Measurements from ENCODE around the gene TYW5. TPM values are rescaled to one million over a fixed set of nuclear protein-coding genes. Genes with fewer than 3 reads are reported as not detected.

The TYW5 gene
- total and polyA plus RNA-seq, 2 of the 13 experiments (the other 11 are each of a cell fraction or from before 2014, with no cell fraction given) = 8.3 to 14.6 TPM

GRCh38 chr2:199988151-199988550, 32.9 kb upstream of the TYW5 start (continued):
- no peak for TF ChIP-seq POGK (CRISPR knock-in tag; conservative IDR thresholded peaks at IDR 0.05)
- no peak for TF ChIP-seq MTF2 (CRISPR knock-in tag; IDR thresholded peaks at IDR 0.05; ENCODE audit: borderline replicate concordance)
- TF ChIP-seq FOSL2 (CRISPR knock-in tag; IDR thresholded peaks at IDR 0.05) = no peak
- no peak for TF ChIP-seq RFXAP (CRISPR knock-in tag; IDR thresholded peaks at IDR 0.05; ENCODE audit: borderline replicate concordance)
- TF ChIP-seq U2AF2 (IDR thresholded peaks at IDR 0.05; ENCODE audit: low read depth, low read length) = no peak
- no peak for TF ChIP-seq ZFP37 (CRISPR knock-in tag; IDR thresholded peaks at IDR 0.05; ENCODE audit: borderline replicate concordance)
- TF ChIP-seq CREB3 (CRISPR knock-in tag; IDR thresholded peaks at IDR 0.05) = no peak
- no peak for TF ChIP-seq SIX4 (CRISPR knock-in tag; IDR thresholded peaks at IDR 0.05)
- TF ChIP-seq ZNF589 (CRISPR knock-in tag; conservative IDR thresholded peaks at IDR 0.05) = no peak

GRCh38 chr2:199987586-199987985, 32.3 kb upstream of the TYW5 start:
- H3K79me2 ChIP-seq (ENCODE audit: insufficient read depth, low read length) = no peaks in the 10 kb centered on the region
- in situ Hi-C loops (cut with HindIII; ENCODE audit: extremely low pct_ligation_motif_present, low pct_unique_long_range_greater_than_20kb) (loop anchor here (10.0 kb wide), 1 partner anchor 317 kb away; the partner anchor contains the start of gene SPATS2L), intact Hi-C loops (cut with micrococcal nuclease; ENCODE audit: unreplicated experiment) (loop anchor here (5.0 to 10.0 kb wide), 4 partner anchors 90 to 417 kb away; no protein-coding TSS in a partner anchor)
- ChIA-PET POLR2A (no interaction called here), CTCF (ENCODE audit: low intra/inter-chr PET ratio, low total read pairs) (no interaction called here)
- no peak overlapping the region for H3K27ac ChIP-seq (ENCODE audit: extremely low read length, insufficient read depth, low read length)
- H2AFZ ChIP-seq (ENCODE audit: low read length) = no peak overlapping the region
- H3K36me3 ChIP-seq (replicated peaks in 1 of 2; ENCODE audit: control insufficient read depth in 1 of 2, insufficient read depth in 2 of 2, low read length in 2 of 2) = no peaks in the 10 kb centered on the region
- H3K4me2 ChIP-seq (ENCODE audit: low read depth, low read length) = no peak overlapping the region
- H3K27me3 ChIP-seq (ENCODE audit: control insufficient read depth in 1 of 2, insufficient read depth in 2 of 2, low read length in 2 of 2) = no peaks in the 10 kb centered on the region
- H3K9me3 ChIP-seq (ENCODE audit: low read length) = no peaks in the 10 kb centered on the region
- DNase-seq (ENCODE audit: low spot score) = no peak
- ATAC-seq = no peak
- H4K20me1 ChIP-seq (ENCODE audit: insufficient read depth, low read length) = no peaks in the 10 kb centered on the region
- no peak for TF ChIP-seq ZBTB49 (CRISPR knock-in tag; IDR thresholded peaks at IDR 0.05; ENCODE audit: borderline replicate concordance)
- no peak overlapping the region for H3K4me3 ChIP-seq (replicated peaks in 1 of 3; ENCODE audit: insufficient read depth in 1 of 3, low read depth in 2 of 3, low read length in 3 of 3)
- peaks cover 9% of the 10 kb centered on the region for H3K4me1 ChIP-seq (ENCODE audit: insufficient read depth, low read length)
- 37% methylated on average over 2 of the region's 2 CpGs for WGBS (ENCODE audit: low lambda C conversion rate)
- no TSS peak for BruUV-seq (replicated peaks)
- FAIRE-seq = no peak
- no peak overlapping the region for H3K9ac ChIP-seq (ENCODE audit: insufficient read depth, low read depth, low read length)
